ENCODE results near the gene ANO2. TPM values are rescaled to one million over a fixed set of nuclear protein-coding genes. Genes with fewer than 3 reads are reported as not detected.

The ANO2 gene
- total and polyA plus RNA-seq, 8 donors: 0.43 to 2.4 (median 0.97) TPM

DNA sequence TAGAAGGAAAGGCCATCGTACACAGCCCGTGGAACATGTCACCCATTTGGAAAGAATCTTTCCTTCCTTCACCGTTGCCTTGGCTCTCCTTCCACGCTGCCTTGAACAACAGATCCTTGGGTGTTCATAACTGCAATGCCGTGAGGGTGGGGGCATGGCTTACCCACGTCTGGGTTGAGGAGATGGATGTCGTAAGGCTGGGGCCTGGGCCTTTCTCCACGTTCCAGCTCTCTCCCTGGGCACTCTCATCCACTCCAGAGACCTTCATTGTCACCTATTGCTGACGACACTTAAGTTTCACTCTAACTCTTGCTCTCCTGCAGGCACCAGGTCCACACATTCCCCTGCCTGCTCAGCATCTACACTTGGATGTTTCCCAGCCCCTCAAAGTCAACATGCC lies 19.4 kb downstream of the ANO2 start:
- TF ChIP-seq, protein P1, sequence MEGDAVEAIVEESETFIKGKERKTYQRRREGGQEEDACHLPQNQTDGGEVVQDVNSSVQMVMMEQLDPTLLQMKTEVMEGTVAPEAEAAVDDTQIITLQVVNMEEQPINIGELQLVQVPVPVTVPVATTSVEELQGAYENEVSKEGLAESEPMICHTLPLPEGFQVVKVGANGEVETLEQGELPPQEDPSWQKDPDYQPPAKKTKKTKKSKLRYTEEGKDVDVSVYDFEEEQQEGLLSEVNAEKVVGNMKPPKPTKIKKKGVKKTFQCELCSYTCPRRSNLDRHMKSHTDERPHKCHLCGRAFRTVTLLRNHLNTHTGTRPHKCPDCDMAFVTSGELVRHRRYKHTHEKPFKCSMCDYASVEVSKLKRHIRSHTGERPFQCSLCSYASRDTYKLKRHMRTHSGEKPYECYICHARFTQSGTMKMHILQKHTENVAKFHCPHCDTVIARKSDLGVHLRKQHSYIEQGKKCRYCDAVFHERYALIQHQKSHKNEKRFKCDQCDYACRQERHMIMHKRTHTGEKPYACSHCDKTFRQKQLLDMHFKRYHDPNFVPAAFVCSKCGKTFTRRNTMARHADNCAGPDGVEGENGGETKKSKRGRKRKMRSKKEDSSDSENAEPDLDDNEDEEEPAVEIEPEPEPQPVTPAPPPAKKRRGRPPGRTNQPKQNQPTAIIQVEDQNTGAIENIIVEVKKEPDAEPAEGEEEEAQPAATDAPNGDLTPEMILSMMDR (IDR thresholded peaks at IDR 0.05): no peak
- Histone ChIP-seq H3K27ac (no peak overlapping the region), H3K4me3 (no peak overlapping the region), H3K36me3 (no peaks in the 10 kb centered on the region), H3K4me1 (no peaks in the 10 kb centered on the region), H3K27me3 (no peaks in the 10 kb centered on the region), H3K9me3 (no peaks in the 10 kb centered on the region)
- no peak for FAIRE-seq
- intact Hi-C loops (cut with DNase I): no loop called here
- WGBS, 2 donors: 70 to 74% methylated on average over 9 of the region's 9 CpGs
- ATAC-seq: no peak
- no peak for DNase-seq

DNA sequence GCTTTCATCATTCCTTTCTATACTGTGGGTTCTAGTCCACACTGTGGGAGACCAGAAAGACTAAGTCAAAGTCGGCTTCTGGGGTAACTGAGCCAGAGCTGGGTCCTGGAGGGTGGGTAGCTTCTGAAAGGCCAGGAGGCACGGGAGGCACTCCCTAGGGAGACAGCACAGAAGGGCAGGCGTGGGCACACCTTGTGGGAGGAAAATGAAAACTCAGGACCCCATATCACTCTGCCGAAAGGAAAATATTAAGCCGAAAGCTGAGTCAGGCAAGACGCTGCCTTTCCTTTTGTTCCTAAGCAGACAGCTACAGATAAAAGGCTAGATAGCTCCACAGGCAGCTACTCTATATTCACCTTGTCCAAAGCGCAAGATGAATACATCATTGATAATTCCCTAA lies 20.7 kb downstream of the ANO2 start:
- H3K27ac ChIP-seq: no peak overlapping the region
- H3K27me3 ChIP-seq: no peaks in the 10 kb centered on the region
- H3K4me1 ChIP-seq: no peaks in the 10 kb centered on the region
- no peak for DNase-seq
- H3K9me3 ChIP-seq: no peaks in the 10 kb centered on the region
- TF ChIP-seq, protein P1 (IDR thresholded peaks at IDR 0.05): no peak
- no peak for ATAC-seq
- no peaks in the 10 kb centered on the region for H3K36me3 ChIP-seq
- intact Hi-C loops (cut with DNase I): no loop called here
- no peak for FAIRE-seq
- H3K4me3 ChIP-seq: no peak overlapping the region
- 35 to 36% methylated on average over 7 of the region's 7 CpGs for whole genome bisulfite sequencing, 2 donors

DNA sequence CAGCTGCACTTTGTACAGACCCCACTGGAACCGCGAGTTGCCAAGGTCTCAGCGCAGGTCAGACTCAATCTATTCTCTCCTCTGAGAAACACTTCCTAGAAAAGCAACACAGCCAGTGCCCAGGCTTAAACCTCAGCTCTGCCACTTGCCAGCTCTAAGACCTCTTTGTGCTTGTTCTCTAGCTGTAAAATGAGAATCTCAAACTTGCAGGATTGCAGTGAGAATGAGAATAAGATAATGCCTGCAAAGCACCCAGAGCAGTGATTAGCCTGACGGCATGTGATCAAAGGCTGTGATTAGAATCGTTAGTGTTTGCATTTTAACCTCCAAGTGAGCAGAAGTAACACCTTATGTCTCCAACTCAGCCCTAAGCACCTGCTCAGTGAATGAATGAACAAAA lies 21.3 kb downstream of the ANO2 start:
- DNase-seq (no peak), FAIRE-seq (no peak), ATAC-seq (no peak)
- intact Hi-C loops (cut with DNase I): no loop called here
- H3K36me3 ChIP-seq: no peaks in the 10 kb centered on the region
- no peaks in the 10 kb centered on the region for H3K27me3 ChIP-seq
- no peaks in the 10 kb centered on the region for H3K4me1 ChIP-seq
- no peak overlapping the region for H3K27ac ChIP-seq
- TF ChIP-seq, protein P1 (IDR thresholded peaks at IDR 0.05): no peak
- WGBS, 2 donors: 15 to 20% methylated on average over 5 of the region's 5 CpGs
- no peak overlapping the region for H3K4me3 ChIP-seq
- no peaks in the 10 kb centered on the region for H3K9me3 ChIP-seq

DNA sequence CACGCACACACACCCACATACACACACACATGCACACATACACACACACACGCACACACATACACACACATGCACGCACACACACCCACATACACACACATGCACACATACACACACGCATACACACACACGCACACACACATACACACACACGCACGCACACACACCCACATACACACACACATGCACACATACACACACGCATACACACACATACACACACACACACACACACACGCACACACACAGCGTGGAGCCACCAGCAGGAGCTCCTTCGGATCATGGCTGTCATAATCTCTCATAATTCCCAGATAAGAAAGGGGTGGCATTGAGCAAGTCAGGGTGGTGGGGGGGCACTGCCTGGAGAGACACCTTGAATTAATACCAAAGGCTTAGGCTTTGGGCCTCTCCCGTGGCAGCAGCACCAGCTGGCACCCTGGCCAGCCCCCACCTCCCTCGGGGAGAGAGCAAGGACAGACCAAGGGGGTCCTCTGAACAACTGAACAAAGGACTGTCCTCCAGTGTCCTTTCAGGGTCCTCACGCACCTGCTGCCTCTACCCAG lies 21.9 kb downstream of the ANO2 start:
- intact Hi-C loops (cut with DNase I): no loop called here
- H3K36me3 ChIP-seq: no peaks in the 10 kb centered on the region
- H3K9me3 ChIP-seq: no peaks in the 10 kb centered on the region
- 44 to 63% methylated on average over 13 to 14 of the region's 14 CpGs for whole genome bisulfite sequencing, 2 donors
- H3K27me3 ChIP-seq: no peaks in the 10 kb centered on the region
- H3K4me1 ChIP-seq: no peaks in the 10 kb centered on the region
- DNase-seq: no peak
- no peak overlapping the region for H3K4me3 ChIP-seq
- no peak overlapping the region for H3K27ac ChIP-seq
- ATAC-seq: no peak
- TF ChIP-seq, protein P1 (IDR thresholded peaks at IDR 0.05): no peak
- FAIRE-seq: no peak

DNA sequence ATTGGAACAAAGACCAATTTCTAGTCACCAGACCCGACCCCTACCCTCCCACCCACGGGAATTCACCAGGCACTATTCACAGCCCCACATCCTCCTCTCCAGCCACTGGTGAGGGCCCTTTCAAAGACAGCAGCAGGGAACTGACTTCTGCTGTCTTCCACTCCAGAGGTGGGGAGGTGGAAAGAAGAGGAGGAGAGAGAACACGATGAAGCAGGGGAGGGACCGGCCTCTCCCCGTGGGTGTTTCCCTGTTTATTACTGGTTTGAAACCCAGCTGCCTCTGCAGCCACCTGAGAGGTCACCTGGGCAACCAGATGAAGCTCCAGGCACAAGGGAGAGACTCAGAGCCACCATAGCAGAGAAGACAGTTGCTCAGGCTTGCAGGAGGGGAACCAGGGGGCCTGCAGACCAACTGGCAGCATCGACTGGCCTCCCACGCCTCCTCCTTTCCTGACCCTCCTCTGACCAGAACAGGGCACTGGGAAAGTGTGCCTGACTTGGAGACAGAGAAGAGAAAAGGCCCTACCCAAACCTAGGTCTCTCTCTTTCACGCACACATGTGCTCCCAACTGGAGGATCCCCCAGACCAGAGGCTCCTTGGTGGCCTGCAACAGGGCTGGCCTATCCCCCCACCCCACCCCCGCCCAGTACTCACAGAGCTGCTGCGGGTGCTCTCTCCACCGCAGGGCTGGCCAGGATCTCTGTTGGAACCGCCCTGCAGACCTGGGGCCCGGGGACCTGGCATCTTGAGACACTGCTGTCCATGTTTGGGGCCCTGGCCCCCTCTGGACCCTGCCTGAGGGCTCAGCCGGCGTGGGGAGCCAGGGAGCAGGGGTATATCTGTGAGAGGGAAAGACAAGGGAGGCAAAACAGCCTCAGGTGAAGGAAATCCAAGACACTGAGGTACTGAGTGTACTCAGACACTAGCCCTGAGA lies 22.8 kb downstream of the ANO2 start:
- no peaks in the 10 kb centered on the region for H3K27me3 ChIP-seq
- FAIRE-seq: no peak

More for the DNA sequence above, 22.8 kb downstream of the ANO2 start:
- no peaks in the 10 kb centered on the region for H3K9me3 ChIP-seq
- TF ChIP-seq, protein P1 (IDR thresholded peaks at IDR 0.05): no peak
- H3K4me3 ChIP-seq: no peak overlapping the region
- H3K4me1 ChIP-seq: no peaks in the 10 kb centered on the region
- no peak for DNase-seq
- no peak for ATAC-seq
- intact Hi-C loops (cut with DNase I): no loop called here
- H3K27ac ChIP-seq: no peak overlapping the region
- H3K36me3 ChIP-seq: no peaks in the 10 kb centered on the region
- WGBS, 2 donors: 54 to 57% methylated on average over 13 to 15 of the region's 15 CpGs

Data from pancreas (tissue), 10 donors.